Activated naive CD4-positive, alpha-beta T cell treated with anti-CD3 and anti-CD28 coated beads, Interleukin-2, amount 50 U/mL, for 72 hours (primary cell): ENCODE results near the gene USP17L17. TPM values are rescaled to one million over a fixed set of nuclear protein-coding genes. Genes with fewer than 3 reads are reported as not detected.
A peak's percentile ranks its signal among the peaks of the same experiment; 100 is the strongest.
"Not testable (repeated sequence)": the region's sequence is repeated elsewhere in the genome, so short reads cannot be mapped to it uniquely, and the experiment has no call there.

Experiments used
- ATAC-seq, 2 donors: fragments of 150-1000 bp; cut with Tn5 transposase; 2 replicates each; pipeline ENCODE4 v1.10.0; 2021; ENCODE audit warnings: mild to moderate bottlenecking in 2 of 2, moderate library complexity in 2 of 2
- DNase-seq, 2 donors: peaks; one replicate each; pipeline ENCODE4 v3.0.0; 2021 to 2022; ENCODE audit warnings: low spot score in 2 of 2
- H3K27ac Mint-ChIP-seq, 2 donors: one replicate each; pipeline ENCODE4 v1.8.0; 2022; ENCODE audit warnings: mild to moderate bottlenecking in 2 of 2, mixed read lengths in 2 of 2
- H3K36me3 Mint-ChIP-seq, 2 donors: one replicate each; pipeline ENCODE4 v1.8.0; 2022; ENCODE audit warnings: mixed read lengths in 2 of 2
- H3K9me3 Mint-ChIP-seq, 2 donors: one replicate each; pipeline ENCODE4 v1.8.0; 2022; ENCODE audit warnings: mixed read lengths in 2 of 2
- total RNA-seq, 2 donors: library from RNA; stranded (reverse); gene quantifications; one replicate each; pipeline ENCODE4 v1.2.3, GENCODE V29; 2022

USP17L17 gene, protein sequence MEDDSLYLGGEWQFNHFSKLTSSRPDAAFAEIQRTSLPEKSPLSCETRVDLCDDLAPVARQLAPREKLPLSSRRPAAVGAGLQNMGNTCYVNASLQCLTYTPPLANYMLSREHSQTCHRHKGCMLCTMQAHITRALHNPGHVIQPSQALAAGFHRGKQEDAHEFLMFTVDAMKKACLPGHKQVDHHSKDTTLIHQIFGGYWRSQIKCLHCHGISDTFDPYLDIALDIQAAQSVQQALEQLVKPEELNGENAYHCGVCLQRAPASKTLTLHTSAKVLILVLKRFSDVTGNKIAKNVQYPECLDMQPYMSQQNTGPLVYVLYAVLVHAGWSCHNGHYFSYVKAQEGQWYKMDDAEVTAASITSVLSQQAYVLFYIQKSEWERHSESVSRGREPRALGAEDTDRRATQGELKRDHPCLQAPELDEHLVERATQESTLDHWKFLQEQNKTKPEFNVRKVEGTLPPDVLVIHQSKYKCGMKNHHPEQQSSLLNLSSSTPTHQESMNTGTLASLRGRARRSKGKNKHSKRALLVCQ
- not detected for total RNA-seq

DNA sequence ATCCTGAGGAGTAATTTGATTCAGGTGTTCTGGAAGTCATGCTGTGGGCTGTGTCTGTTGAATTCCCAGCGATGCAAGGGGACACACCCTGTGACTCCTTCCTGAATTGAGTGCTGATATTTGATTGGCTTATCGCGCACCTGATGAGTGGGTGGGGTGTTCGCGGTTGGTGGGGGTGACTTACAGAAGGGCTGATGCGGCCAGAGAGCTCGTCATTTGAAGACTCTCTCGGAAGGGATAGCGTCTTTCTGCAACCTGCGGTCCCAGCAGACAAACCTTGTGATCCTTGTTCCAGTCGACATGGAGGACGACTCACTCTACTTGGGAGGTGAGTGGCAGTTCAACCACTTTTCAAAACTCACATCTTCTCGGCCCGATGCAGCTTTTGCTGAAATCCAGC, at the start of gene USP17L17:
Gene USP17L17 (plus strand): TSS at position 301 of the 400 bp plus-strand sequence. CDS start 0 bp downstream, at position 301.
- not testable (repeated sequence) for H3K27ac Mint-ChIP-seq, H3K9me3 Mint-ChIP-seq

DNA sequence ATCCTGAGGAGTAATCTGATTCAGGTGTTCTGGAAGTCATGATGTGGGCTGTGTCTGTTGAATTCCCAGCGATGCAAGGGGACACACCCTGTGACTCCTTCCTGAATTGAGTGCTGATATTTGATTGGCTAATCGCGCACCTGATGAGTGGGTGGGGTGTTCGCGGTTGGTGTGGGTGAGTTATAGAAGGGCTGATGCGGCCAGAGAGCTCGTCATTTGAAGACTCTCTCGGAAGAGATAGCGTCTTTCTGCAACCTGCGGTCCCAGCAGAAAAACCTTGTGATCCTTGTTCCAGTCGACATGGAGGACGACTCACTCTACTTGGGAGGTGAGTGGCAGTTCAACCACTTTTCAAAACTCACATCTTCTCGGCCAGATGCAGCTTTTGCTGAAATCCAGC, 33.3 kb upstream of the USP17L17 start, which contains the start of gene USP17L10:
Gene USP17L10 (plus strand): TSS at position 301 of the 400 bp plus-strand sequence. CDS start 0 bp downstream, at position 301.
- not testable (repeated sequence) for H3K9me3 Mint-ChIP-seq, H3K27ac Mint-ChIP-seq, H3K36me3 Mint-ChIP-seq

More for the DNA sequence above, at the start of gene USP17L17:
- not testable (repeated sequence) for ATAC-seq, DNase-seq, H3K36me3 Mint-ChIP-seq

DNA sequence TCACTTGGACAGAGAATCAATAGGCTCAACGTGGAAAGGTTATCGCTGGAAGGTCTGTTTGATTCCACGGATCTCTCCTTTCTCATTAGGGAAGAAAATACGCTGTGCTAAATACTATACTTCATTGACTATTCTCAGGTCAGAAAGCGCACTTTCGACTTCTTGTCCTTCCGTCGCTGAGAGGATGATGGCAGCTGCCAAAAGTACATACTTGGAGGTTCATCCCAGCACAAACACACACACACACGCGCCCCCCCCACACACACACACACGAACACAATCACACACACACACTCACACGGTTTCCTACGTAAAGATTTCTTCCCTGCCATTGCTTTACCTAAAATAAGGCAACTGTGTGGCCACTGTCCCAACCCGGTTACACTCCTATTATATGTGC, 29.0 kb upstream of the USP17L17 start:
- not testable (repeated sequence) for H3K9me3 Mint-ChIP-seq

More for the DNA sequence above, 33.3 kb upstream of the USP17L17 start, which contains the start of gene USP17L10:
- not testable (repeated sequence) for ATAC-seq, DNase-seq

DNA sequence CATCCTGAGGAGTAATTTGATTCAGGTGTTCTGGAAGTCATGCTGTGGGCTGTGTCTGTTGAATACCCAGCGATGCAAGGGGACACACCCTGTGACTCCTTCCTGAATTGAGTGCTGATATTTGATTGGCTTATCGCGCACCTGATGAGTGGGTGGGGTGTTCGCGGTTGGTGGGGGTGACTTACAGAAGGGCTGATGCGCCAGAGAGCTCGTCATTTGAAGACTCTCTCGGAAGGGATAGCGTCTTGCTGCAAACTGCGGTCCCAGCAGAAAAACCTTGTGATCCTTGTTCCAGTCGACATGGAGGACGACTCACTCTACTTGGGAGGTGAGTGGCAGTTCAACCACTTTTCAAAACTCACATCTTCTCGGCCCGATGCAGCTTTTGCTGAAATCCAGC, 28.6 kb upstream of the USP17L17 start, which contains the start of gene USP17L11:
Gene USP17L11 (plus strand): TSS at position 301 of the 400 bp plus-strand sequence. CDS start 0 bp downstream, at position 301.
- H3K27ac Mint-ChIP-seq, H3K9me3 Mint-ChIP-seq, H3K36me3 Mint-ChIP-seq, ATAC-seq, DNase-seq: not testable (repeated sequence)

More for the DNA sequence above, 29.0 kb upstream of the USP17L17 start:
- not testable (repeated sequence) for DNase-seq, ATAC-seq, H3K36me3 Mint-ChIP-seq, H3K27ac Mint-ChIP-seq

DNA sequence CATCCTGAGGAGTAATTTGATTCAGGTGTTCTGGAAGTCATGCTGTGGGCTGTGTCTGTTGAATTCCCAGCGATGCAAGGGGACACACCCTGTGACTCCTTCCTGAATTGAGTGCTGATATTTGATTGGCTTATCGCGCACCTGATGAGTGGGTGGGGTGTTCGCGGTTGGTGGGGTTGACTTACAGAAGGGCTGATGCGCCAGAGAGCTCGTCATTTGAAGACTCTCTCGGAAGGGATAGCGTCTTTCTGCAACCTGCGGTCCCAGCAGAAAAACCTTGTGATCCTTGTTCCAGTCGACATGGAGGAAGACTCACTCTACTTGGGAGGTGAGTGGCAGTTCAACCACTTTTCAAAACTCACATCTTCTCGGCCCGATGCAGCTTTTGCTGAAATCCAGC, 23.8 kb upstream of the USP17L17 start, which contains the start of gene USP17L12:
Gene USP17L12 (plus strand): TSS at position 301 of the 400 bp plus-strand sequence. CDS start 0 bp downstream, at position 301.
- not testable (repeated sequence) for H3K36me3 Mint-ChIP-seq, H3K27ac Mint-ChIP-seq, H3K9me3 Mint-ChIP-seq, ATAC-seq, DNase-seq

DNA sequence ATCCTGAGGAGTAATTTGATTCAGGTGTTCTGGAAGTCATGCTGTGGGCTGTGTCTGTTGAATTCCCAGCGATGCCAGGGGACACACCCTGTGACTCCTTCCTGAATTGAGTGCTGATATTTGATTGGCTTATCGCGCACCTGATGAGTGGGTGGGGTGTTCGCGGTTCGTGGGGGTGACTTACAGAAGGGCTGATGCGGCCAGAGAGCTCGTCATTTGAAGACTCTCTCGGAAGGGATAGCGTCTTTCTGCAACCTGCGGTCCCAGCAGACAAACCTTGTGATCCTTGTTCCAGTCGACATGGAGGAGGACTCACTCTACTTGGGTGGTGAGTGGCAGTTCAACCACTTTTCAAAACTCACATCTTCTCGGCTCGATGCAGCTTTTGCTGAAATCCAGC, 19.1 kb upstream of the USP17L17 start, which contains the start of gene USP17L13:
Gene USP17L13 (plus strand): TSS at position 301 of the 400 bp plus-strand sequence. CDS start 0 bp downstream, at position 301.
- H3K9me3 Mint-ChIP-seq, H3K36me3 Mint-ChIP-seq: not testable (repeated sequence)

DNA sequence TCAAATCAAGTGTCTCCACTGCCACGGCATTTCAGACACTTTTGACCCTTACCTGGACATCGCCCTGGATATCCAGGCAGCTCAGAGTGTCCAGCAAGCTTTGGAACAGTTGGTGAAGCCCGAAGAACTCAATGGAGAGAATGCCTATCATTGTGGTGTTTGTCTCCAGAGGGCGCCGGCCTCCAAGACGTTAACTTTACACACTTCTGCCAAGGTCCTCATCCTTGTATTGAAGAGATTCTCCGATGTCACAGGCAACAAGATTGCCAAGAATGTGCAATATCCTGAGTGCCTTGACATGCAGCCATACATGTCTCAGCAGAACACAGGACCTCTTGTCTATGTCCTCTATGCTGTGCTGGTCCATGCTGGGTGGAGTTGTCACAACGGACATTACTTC, 13.4 kb upstream of the USP17L17 start:
- DNase-seq, H3K36me3 Mint-ChIP-seq, ATAC-seq, H3K27ac Mint-ChIP-seq, H3K9me3 Mint-ChIP-seq: not testable (repeated sequence)

More for the DNA sequence above, 19.1 kb upstream of the USP17L17 start, which contains the start of gene USP17L13:
- DNase-seq, H3K27ac Mint-ChIP-seq, ATAC-seq: not testable (repeated sequence)

DNA sequence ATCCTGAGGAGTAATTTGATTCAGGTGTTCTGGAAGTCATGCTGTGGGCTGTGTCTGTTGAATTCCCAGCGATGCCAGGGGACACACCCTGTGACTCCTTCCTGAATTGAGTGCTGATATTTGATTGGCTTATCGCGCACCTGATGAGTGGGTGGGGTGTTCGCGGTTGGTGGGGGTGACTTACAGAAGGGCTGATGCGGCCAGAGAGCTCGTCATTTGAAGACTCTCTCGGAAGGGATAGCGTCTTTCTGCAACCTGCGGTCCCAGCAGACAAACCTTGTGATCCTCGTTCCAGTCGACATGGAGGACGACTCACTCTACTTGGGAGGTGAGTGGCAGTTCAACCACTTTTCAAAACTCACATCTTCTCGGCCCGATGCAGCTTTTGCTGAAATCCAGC, 9.6 kb upstream of the USP17L17 start, which contains the start of gene USP17L15:
Gene USP17L15 (plus strand): TSS at position 301 of the 400 bp plus-strand sequence. CDS start 0 bp downstream, at position 301.
- not testable (repeated sequence) for H3K9me3 Mint-ChIP-seq, H3K36me3 Mint-ChIP-seq, DNase-seq, ATAC-seq, H3K27ac Mint-ChIP-seq

DNA sequence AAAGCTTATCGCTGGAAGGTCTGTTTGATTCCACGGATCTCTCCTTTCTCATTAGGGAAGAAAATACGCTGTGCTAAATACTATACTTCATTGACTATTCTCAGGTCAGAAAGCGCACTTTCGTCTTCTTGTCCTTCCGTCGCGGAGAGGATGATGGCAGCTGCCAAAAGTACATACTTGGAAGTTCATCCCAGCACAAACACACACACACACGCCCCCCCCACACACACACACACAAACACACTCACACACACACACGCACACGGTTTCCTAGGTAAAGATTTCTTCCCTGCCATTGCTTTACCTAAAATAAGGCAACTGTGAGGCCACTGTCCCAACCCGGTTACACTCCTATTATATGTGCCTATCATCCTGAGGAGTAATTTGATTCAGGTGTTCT, 5.2 kb upstream of the USP17L17 start:
- H3K9me3 Mint-ChIP-seq, H3K27ac Mint-ChIP-seq, H3K36me3 Mint-ChIP-seq, ATAC-seq, DNase-seq: not testable (repeated sequence)

DNA sequence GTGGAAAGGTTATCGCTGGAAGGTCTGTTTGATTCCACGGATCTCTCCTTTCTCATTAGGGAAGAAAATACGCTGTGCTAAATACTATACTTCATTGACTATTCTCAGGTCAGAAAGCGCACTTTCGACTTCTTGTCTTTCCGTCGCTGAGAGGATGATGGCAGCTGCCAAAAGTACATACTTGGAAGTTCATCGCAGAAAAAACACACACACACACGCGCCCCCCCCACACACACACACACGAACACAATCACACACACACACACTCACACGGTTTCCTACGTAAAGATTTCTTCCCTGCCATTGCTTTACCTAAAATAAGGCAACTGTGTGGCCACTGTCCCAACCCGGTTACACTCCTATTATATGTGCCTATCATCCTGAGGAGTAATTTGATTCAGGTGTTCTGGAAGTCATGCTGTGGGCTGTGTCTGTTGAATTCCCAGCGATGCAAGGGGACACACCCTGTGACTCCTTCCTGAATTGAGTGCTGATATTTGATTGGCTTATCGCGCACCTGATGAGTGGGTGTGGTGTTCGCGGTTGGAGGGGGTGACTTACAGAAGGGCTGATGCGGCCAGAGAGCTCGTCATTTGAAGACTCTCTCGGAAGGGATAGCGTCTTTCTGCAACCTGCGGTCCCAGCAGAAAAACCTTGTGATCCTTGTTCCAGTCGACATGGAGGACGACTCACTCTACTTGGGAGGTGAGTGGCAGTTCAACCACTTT, 4.4 kb downstream of the USP17L17 start, which contains the start of gene USP17L18:
Gene USP17L18 (plus strand): TSS at position 678 of the 728 bp plus-strand sequence. CDS start 0 bp downstream, at position 678.
- ATAC-seq, H3K9me3 Mint-ChIP-seq, H3K27ac Mint-ChIP-seq, H3K36me3 Mint-ChIP-seq: not testable (repeated sequence)
- DNase-seq = peak in 1 of 2 donors; percentile 4

DNA sequence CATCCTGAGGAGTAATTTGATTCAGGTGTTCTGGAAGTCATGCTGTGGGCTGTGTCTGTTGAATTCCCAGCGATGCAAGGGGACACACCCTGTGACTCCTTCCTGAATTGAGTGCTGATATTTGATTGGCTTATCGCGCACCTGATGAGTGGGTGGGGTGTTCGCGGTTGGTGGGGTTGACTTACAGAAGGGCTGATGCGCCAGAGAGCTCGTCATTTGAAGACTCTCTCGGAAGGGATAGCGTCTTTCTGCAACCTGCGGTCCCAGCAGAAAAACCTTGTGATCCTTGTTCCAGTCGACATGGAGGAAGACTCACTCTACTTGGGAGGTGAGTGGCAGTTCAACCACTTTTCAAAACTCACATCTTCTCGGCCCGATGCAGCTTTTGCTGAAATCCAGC, 9.4 kb downstream of the USP17L17 start, which contains the start of gene USP17L19:
Gene USP17L19 (plus strand): TSS at position 301 of the 400 bp plus-strand sequence. CDS start 0 bp downstream, at position 301.
- H3K9me3 Mint-ChIP-seq, H3K36me3 Mint-ChIP-seq, H3K27ac Mint-ChIP-seq, DNase-seq, ATAC-seq: not testable (repeated sequence)

DNA sequence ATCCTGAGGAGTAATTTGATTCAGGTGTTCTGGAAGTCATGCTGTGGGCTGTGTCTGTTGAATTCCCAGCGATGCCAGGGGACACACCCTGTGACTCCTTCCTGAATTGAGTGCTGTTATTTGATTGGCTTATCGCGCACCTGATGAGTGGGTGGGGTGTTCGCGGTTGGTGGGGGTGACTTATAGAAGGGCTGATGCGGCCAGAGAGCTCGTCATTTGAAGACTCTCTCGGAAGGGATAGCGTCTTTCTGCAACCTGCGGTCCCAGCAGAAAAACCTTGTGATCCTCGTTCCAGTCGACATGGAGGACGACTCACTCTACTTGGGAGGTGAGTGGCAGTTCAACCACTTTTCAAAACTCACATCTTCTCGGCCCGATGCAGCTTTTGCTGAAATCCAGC, 14.1 kb downstream of the USP17L17 start, which contains the start of gene USP17L20:
Gene USP17L20 (plus strand): TSS at position 301 of the 400 bp plus-strand sequence. CDS start 0 bp downstream, at position 301.
- DNase-seq, H3K36me3 Mint-ChIP-seq, ATAC-seq, H3K27ac Mint-ChIP-seq, H3K9me3 Mint-ChIP-seq: not testable (repeated sequence)

DNA sequence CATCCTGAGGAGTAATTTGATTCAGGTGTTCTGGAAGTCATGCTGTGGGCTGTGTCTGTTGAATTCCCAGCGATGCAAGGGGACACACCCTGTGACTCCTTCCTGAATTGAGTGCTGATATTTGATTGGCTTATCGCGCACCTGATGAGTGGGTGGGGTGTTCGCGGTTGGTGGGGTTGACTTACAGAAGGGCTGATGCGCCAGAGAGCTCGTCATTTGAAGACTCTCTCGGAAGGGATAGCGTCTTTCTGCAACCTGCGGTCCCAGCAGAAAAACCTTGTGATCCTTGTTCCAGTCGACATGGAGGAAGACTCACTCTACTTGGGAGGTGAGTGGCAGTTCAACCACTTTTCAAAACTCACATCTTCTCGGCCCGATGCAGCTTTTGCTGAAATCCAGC, 18.9 kb downstream of the USP17L17 start, which contains the start of gene USP17L21:
Gene USP17L21 (plus strand): TSS at position 301 of the 400 bp plus-strand sequence. CDS start 0 bp downstream, at position 301.
- not testable (repeated sequence) for H3K27ac Mint-ChIP-seq, DNase-seq, H3K36me3 Mint-ChIP-seq, ATAC-seq, H3K9me3 Mint-ChIP-seq

DNA sequence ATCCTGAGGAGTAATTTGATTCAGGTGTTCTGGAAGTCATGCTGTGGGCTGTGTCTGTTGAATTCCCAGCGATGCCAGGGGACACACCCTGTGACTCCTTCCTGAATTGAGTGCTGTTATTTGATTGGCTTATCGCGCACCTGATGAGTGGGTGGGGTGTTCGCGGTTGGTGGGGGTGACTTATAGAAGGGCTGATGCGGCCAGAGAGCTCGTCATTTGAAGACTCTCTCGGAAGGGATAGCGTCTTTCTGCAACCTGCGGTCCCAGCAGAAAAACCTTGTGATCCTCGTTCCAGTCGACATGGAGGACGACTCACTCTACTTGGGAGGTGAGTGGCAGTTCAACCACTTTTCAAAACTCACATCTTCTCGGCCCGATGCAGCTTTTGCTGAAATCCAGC, 23.6 kb downstream of the USP17L17 start, which contains the start of gene USP17L22:
Gene USP17L22 (plus strand): TSS at position 301 of the 400 bp plus-strand sequence. CDS start 0 bp downstream, at position 301.
- not testable (repeated sequence) for DNase-seq, ATAC-seq, H3K36me3 Mint-ChIP-seq, H3K27ac Mint-ChIP-seq, H3K9me3 Mint-ChIP-seq

DNA sequence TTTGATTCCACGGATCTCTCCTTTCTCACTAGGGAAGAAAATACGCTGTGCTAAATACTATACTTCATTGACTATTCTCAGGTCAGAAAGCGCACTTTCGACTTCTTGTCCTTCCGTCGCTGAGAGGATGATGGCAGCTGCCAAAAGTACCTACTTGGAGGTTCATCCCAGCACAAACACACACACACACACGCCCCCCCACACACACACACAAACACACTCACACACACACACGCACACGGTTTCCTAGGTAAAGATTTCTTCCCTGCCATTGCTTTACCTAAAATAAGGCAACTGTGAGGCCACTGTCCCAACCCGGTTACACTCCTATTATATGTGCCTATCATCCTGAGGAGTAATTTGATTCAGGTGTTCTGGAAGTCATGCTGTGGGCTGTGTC, 28.0 kb downstream of the USP17L17 start:
- DNase-seq = peak in 1 of 2 donors; percentile 66
- not testable (repeated sequence) for ATAC-seq, H3K36me3 Mint-ChIP-seq, H3K27ac Mint-ChIP-seq, H3K9me3 Mint-ChIP-seq
